GM12892 (cell line): ENCODE measurements around the gene PHAF1.

ENCODE experiments used
- DNase-seq: peaks from one replicate; pipeline ENCODE4 v3.0.0; 2011; ENCODE audit not compliant: insufficient read length
- FAIRE-seq: peaks from 2 replicates; lab custom pipeline; 2011; peaks lifted over from hg19 to GRCh38; lab: Jason Lieb, UNC
- POLR2A ChIP-seq: IDR thresholded peaks from 2 replicates; pipeline ENCODE4 v1.6.1; 2011; ENCODE audit warnings: low read depth, low read length, control low read depth
- POLR2AphosphoS5 ChIP-seq: IDR thresholded peaks from 2 replicates; pipeline ENCODE4 v1.6.1; 2011; ENCODE audit warnings: low read depth, low read length, control low read depth
- TAF1 ChIP-seq: IDR thresholded peaks from 2 replicates; pipeline ENCODE4 v1.6.1; 2011; ENCODE audit warnings: low read depth, mild to moderate bottlenecking, control low read depth, low read length, borderline replicate concordance

The PHAF1 gene

GRCh38 chr16:67150833-67151396, 41.2 kb downstream of the PHAF1 start, which contains the start of gene B3GNT9:
Gene B3GNT9 (minus strand): TSS chr16:67150998. CDS start chr16:67150485, 513 bp downstream.
- no peak for FAIRE-seq
- no peak for TF ChIP-seq TAF1
- no peak for TF ChIP-seq POLR2AphosphoS5
- TF ChIP-seq POLR2A = no peak; the same call in 1 of the 2 replicates
- peak; percentile 79 for DNase-seq

DNA sequence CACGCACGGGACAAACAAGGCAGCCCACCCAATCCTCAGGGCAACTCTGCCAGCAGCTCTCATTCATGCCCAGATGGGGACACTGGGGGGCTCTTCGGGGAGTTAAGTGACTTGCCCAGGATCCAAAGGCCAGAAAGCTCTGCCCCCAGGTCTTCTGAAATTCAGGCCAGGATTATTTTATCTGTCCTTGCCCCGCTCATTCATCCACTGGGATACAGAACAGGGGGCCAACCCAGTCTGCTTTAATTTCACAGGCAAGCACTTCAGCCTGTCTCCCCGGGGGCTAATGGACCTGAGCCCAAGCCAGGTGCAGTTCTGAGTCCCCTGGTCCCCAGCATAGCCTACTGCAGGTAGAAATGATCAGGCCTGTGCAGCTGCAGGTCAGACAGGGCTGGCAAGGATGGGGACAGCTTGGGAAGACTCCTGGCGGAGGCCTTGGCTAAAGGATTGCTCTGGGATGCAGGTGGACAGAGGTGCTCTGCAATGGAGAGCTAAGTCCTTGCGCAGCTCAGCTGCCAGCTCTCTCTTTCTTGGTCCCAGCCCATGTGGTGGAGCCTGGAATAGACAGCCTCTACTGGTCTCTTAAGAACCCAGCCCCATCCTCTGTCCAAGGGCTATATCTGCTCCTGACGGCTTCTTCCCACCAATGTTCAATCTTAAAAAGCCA, 41.8 kb downstream of the PHAF1 start:
- TF ChIP-seq POLR2A (no peak), POLR2AphosphoS5 (no peak), TAF1 (no peak)
- FAIRE-seq = no peak
- no peak for DNase-seq

GRCh38 chr16:67154578-67155294, 45.0 kb downstream of the PHAF1 start:
- DNase-seq (no peak), FAIRE-seq (no peak)
- no peak for TF ChIP-seq POLR2AphosphoS5
- TF ChIP-seq TAF1 = no peak
- TF ChIP-seq POLR2A = no peak

DNA sequence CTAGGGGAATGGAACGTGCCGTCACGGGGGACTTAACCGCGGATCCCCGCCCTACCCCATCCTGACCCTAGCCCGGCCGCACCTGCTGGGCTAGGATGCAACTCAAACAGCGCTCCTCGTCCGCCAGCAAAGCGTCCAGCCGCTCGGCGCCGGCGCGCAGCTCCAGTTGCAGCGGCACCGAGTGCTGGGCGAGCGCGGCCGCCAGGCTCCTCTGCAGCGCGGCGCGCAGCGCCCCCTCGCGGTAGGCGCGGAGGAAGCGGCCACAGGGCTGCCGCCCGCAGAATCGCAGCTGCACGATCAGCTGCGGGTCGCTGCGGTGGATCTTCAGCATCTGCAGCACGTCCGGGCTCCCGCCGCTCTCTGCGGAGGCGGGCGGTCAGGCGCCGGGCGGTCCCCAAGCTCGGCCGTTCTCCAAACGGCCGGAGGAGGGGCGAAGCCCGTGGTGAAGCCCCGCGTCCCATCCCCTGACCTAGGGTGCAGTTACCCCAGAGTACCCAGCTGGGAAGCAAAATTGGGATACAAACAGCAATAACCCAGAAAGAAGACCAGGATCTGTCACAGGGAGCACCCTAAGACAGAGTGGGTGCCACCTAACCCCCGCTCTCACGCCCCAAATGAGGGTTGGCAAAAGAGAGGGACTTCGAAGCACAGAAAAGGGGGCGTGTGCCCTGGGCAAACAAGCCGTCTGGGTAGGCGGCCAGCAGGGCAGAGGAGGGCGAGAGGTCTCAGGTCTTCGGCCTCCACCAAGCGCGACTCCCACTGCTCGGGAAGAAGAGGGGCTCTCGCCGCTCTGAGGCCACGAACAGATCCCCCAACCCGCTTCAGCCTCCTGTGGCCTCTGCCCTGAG, 45.8 kb downstream of the PHAF1 start:
- TF ChIP-seq TAF1 (no peak), POLR2A (no peak), POLR2AphosphoS5 (no peak)
- FAIRE-seq (peak; percentile 87), DNase-seq (peak; percentile 95)

GRCh38 chr16:67156143-67156844, 46.6 kb downstream of the PHAF1 start:
- DNase-seq = no peak
- FAIRE-seq = no peak
- TF ChIP-seq TAF1 (no peak), POLR2A (no peak), POLR2AphosphoS5 (no peak)

GRCh38 chr16:67157106-67157748, 47.5 kb downstream of the PHAF1 start:
- FAIRE-seq = no peak

GRCh38 chr16:67157892-67158635, 48.3 kb downstream of the PHAF1 start:
- no peak for FAIRE-seq
- no peak for DNase-seq
- TF ChIP-seq TAF1 (no peak), POLR2AphosphoS5 (no peak), POLR2A (no peak)

More at GRCh38 chr16:67157106-67157748, 47.5 kb downstream of the PHAF1 start:
- DNase-seq = no peak
- TF ChIP-seq TAF1 (no peak), POLR2AphosphoS5 (no peak), POLR2A (no peak)

DNA sequence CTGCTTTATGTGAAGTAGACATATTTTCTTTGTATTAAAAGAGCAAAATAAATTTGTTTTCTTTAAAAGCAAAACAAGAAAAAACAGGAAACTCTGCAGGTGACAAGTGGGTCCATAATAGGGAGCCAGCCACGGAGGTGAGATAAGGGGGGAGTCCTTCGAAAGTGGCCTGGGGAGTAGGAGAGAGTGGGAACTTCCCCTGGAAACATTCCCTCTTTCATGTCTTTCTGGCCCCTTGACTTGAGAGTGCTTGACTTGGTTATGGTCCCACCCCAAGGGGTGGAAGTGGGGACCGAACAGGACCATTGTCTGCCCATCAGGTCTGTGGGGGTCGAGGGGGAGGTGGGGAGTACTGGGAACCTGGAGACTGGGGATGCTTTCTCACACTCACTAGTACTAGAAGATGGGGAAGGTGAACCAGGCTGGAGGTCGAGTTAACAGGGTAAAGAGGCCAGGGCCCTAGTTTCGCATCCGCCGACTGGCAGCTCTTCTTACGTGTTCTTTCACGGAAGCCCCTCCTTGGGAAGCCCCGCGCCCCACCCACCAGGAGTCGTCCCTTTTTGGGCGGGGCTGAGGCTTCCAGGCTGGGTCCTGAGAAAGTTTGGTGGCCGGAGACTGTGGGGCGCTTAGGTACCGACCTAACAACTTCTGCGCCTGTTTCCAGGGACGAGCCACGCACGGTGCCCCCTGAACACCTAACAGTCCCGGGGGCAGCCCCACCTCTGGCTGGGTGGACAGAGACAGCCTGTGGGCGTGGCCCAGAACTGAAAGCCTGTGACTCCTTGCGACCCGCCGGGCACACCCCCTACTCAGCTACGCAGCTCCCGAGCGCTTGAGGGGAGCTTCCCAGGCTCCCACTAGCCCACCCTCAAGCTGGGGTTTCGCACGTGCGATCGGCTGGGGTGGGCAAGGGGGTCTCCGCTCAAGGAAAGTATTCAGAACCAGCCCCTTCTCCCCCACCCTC, 49.2 kb downstream of the PHAF1 start:
- FAIRE-seq (peak; percentile 80), DNase-seq (no peak)
- TF ChIP-seq POLR2A = 0 out of 2 replicates have a peak, but pooled peaks have one; percentile 46
- peak; percentile 33; the same call in 1 of the 2 replicates for TF ChIP-seq POLR2AphosphoS5
- no peak for TF ChIP-seq TAF1
